ENCODE results near the gene PPP1R1B.

GRCh38 chr17:39581071-39581758 lies 45.5 kb upstream of the PPP1R1B start:
- TF ChIP-seq, protein P1, sequence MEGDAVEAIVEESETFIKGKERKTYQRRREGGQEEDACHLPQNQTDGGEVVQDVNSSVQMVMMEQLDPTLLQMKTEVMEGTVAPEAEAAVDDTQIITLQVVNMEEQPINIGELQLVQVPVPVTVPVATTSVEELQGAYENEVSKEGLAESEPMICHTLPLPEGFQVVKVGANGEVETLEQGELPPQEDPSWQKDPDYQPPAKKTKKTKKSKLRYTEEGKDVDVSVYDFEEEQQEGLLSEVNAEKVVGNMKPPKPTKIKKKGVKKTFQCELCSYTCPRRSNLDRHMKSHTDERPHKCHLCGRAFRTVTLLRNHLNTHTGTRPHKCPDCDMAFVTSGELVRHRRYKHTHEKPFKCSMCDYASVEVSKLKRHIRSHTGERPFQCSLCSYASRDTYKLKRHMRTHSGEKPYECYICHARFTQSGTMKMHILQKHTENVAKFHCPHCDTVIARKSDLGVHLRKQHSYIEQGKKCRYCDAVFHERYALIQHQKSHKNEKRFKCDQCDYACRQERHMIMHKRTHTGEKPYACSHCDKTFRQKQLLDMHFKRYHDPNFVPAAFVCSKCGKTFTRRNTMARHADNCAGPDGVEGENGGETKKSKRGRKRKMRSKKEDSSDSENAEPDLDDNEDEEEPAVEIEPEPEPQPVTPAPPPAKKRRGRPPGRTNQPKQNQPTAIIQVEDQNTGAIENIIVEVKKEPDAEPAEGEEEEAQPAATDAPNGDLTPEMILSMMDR (IDR thresholded peaks at IDR 0.05) = no peak
- no peak for TF ChIP-seq POLR2A (IDR thresholded peaks at IDR 0.05)

All from adrenal gland (tissue), 5 donors.